HCEC 1CT (cell line): Measurements from ENCODE around the gene MRPS2.
"Not testable (repeated sequence)": the region's sequence is repeated elsewhere in the genome, so short reads cannot be mapped to it uniquely, and the experiment has no call there.

Source experiments
- DNase-seq: peaks from one replicate; pipeline ENCODE4 v3.0.0-alpha.2; 2017

The MRPS2 gene

DNA sequence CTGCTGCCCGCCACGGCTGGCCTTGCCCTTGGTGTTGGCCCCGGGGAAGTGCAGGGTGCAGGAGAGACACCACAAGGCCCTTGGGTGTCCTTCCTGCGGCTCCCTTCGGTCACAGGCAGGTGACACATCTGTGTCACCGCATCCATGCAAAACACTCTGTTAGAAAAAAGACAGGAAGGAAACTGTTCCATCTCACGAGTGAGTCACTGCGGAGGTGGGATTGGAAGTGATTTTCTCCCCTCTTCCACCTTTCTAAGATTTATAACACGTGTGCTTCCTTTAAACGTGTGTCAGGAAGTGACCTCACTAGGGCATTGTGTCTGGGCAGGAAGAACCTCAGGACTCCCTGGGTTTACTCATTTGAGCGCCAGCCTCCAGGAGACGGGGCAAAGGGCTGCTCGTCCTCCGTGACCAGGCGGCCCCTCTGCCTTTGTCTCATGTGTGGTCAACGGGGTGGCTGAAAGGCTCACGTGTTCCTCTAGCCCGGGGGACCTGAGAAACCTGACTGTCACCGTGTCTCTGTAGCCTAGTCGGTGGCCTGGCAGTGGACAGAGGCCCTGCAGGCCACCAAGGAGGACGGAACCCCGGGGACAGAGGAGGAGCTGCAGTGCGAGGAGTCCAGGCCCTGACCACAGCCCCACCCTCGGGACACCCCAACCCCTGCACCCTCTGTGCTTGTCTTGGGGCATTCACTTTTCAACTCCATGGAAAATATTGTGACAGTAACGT, 15.8 kb downstream of the MRPS2 start:
- no peak for DNase-seq

DNA sequence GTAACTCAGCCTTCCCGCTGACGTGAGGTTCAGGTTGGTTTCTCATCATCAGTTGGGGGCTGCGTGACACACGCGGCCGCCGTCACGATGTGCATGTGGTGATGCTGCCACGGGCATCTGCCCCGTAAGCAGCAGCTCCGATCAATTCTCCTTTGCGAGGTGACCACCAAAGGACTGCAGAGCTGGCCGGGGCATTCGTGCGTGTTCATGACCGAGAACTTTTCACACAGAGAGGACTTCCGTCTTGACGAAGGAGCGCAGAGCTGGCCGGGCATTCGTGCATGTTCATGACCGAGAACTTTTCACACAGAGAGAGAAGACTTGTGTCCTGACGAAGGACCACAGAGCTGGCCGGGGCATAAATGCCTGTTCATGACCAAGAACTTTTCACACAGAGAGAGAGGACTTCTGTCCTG, 16.9 kb downstream of the MRPS2 start:
- no peak for DNase-seq

DNA sequence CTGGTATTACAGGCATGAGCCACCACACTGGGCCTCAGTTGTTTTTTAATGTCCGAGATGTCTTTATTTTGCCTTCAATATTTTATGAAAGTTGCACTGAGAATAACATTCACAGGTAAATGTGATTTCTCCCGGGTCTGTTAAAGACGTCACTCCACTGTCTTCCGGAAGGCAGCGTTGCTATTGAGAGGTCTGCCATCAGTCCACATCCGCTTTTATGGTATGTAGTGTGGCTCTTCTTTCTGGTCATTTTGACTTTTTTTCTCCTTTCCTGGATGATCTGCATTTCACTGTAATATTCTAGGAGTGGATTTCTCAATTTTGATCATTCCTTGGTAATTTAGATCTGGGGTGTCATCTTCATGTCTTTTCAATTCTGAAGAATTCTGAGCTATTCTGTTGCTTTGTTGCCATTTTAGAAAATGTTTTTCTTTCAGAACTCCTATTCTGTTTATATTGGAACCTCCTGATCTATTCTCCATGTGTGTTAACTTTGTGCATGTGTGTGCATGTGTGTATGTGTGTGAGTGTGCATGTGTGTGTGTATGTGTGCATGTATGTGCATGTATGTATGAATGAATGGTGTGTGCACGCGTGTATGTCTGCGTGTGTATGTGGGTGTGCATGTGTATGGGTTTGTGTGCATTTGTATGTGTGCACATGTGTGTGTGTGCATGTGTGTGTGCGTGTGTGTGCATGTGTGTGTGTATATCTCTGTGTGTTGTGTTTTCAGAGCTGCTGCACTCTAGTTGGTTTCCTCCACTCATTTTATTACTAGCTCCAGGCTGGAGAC, 18.9 kb downstream of the MRPS2 start:
- DNase-seq: no peak

DNA sequence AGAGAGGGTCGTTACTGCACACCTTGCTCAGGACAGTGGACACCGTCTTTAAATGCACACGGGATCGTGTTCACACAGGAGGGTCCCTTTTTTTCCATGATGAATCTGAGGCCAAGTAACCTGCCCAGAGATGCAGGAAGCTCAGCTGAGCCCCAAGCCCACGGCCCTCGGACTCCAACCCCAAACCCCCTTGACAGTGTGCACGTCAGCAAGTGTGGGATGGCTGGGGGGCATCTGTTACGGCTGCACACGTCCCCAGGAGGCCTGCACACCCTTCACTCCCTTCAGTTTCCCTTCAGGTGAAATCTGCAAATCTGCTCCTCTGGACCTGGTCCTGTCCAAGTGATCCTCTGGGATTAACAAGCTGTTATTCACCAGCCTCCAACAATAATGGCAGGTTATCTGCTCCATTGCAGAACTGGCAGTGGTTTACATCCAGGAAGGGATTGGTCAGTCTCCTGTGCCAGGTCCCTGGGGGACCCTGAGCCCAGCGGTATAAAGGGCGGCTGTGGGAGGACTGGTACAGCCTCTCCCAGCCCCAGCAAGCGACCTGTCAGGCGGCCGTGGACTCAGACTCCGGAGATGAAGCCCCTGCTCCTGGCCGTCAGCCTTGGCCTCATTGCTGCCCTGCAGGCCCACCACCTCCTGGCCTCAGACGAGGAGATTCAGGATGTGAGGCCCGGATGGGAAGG, 20.6 kb downstream of the MRPS2 start, which contains the start of gene LCN1:
Gene LCN1 (plus strand): TSS at position 525 of the 692 bp plus-strand sequence. CDS start 58 bp downstream, at position 583.
- DNase-seq: no peak

DNA sequence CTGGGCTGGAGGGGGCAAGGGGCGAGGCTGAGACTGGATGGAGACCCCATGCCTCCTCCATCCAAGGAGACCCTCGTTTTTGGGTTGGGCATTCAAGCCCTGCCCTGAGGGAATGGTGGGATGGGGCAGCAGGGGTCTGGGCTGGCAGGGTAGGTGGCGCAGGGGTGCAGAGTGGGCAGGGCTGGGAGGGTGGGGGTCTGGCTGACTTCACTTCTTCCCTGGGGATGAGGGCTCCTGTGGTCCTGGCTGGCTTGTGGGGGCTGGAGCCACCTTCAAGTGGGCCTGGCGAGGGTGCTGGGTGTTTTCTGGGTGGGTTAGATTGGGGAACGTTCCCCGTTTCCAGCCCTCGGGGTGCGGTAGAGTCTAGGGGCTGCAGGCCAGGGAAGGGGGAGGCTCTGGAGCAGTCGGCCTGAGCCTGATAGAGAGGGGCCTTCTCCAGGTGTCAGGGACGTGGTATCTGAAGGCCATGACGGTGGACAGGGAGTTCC, 21.2 kb downstream of the MRPS2 start:
- DNase-seq: no peak

DNA sequence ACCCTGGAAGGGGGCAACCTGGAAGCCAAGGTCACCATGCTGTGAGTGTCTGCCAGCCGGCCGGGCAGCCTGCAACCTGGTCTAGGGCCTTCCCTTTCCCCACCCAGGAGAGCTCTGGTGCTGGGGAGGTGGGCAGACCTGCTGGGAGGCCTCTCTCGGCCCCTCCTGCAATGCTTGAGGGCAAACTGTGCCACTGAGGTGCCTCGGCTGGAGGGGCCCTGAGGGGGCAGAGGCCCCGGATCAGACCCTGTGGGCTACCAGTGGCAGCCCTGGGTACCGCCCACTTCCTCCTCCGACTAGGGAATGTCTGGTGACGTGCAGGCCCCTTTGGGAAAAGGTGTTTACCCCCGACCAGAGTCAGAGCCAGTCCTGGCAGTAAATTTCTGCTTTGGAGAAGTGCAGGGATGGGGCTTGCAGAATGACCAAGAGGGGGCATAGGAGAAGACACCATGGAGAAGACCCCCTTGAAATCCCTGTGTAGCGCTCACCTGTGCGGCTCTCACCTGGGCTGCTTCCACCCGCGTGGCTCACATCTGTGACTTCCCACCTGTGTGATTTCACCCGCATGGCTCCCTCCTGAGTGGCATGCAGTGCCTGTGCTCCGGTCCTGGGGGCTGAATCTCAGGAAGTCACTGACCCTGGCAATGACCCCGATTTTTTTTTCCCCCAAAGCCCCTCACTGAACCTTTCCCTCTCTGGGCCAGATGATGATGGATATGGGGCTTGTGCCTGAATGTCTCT, 21.8 kb downstream of the MRPS2 start:
- no peak for DNase-seq

DNA sequence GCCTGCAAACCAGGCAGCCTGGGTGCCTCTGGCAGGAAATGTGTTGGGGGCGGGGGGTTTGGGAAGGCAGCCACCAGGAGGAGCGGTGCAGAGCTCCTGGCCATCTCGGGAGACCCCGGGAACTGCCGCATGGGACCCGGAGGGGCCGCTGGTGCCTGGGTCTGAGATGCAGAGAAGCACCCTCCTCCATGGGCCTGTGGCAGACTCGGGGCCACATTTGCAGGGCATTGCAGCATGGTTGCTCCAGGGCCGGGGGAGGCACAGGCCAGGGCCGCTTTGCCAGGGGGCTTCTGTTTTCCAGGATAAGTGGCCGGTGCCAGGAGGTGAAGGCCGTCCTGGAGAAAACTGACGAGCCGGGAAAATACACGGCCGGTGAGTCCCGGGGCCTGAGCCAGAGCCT, 22.4 kb downstream of the MRPS2 start:
- DNase-seq: no peak

DNA sequence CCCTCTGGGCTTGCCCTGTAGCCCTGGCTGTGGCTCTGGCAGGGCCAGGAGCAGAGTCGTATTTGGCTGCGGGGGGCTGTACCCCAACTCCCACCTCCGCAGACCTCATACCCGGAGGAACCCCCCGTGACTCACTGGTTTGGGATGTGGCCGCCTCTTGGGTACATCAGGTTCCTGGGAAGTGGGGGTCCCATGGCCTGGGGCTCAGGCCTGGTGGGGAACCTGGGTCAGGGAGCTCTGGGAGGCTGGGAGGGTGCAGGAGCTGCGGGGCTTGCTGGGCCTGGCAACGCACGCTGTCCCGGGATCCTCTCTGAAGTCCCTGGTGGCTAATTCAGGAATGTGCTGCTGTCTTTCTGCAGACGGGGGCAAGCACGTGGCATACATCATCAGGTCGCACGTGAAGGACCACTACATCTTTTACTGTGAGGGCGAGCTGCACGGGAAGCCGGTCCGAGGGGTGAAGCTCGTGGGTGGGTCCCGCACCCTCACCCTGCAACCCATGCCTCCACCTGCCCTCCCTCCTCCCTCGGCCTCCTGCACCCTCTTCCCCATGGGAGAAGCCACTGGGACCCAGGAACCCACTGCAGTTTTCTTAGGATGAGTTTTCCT, 23.1 kb downstream of the MRPS2 start:
- DNase-seq: no peak

DNA sequence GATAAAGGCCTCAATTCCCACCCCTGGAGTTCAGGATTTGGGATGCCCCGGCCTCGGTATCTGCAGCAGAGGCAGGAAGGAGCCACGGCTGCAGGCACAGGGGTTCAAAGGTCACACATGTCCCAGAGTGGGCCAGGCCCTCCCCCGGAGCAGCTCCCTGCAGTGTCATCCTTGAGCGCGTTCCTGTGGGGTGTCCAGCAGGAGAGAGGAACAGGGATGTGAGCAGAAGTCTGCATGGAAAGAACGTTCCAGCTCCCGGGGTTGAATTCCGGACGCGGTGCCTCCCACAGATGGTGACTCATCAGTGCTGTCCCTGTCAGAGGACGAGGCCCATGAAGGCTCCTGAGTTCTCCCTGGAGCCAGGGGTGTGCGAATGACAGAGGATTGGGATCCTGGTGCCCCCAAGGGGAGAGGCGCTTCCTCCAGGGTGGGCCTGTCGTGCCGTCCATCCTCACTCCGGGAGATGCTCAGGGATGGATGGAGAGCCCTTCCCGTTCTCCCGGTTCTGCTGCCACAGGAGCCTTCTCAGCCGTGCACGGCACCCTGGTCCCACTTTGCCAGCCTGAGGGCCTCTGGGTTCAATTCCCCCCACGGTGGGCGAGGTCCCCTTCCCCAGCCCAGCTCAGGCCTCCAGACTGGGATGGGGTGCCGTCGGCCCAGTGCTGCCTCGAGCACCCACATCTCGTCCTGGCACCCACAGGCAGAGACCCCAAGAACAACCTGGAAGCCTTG, 23.8 kb downstream of the MRPS2 start:
- no peak for DNase-seq

DNA sequence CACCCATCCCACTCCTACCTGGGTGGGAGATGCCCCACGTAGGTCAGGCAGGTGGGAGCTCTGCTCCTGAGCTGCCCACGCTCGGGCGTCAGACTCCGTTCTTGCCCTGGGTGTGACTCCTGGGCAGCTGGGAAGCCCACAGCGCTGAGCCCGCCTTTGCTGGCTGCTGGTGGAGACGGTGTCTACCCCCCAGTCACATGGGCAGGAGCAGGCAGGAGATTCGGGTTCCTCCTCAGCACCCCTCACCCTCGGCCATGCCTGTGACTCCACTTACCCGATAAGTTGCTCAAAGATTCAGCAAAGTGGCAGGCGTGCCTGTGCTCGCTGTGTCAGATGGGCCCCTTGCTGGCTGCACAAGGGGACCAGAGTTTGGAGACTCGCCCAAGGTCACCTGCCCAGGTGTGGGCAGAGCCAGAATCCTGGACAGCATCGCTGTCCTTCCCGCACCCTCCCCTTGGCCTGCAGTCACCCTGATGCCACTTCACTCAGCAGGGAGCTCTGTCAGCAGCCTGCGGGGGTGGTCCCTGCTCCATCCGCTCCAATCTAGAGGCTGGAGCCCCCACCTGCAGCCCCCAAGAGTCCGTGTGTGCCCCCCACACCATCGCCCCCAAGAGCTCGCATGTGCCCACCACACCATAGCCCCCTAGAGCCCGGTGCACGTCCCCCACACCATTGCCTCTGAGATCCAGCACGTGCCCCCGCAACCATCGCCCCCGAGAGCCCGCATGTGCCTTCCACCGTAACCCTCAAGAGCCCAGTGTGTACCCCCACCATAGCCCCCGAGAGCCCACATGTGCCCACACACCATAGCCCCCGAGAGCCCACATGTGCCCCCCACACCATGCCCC, 25.0 kb downstream of the MRPS2 start:
- DNase-seq: no peak

DNA sequence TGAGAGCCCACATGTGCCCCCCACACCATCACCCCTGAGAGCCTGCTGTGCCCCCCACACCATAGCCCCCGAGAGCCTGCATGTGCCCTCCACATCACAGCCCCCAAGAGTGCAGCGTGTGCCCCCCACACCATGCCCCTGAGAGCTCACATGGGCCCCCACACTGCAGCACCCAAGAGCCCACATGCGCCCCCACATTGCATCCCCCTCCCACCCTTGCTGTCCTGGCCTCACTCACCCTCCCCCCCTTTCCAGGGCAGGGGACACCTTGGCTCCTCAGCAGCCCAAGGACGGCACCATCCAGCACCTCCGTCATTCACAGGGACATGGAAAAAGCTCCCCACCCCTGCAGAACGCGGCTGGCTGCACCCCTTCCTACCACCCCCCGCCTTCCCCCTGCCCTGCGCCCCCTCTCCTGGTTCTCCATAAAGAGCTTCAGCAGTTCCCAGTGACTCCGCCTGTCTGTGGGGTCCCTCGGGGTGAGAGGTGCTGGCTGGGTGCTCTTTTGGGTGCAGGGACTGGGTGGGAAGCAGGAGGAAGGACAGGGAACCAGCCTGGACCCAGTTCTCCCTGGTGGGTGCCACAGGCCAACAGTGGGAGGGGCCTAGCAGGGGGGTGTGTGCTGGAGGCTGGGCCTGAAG, 25.7 kb downstream of the MRPS2 start:
- no peak for DNase-seq

DNA sequence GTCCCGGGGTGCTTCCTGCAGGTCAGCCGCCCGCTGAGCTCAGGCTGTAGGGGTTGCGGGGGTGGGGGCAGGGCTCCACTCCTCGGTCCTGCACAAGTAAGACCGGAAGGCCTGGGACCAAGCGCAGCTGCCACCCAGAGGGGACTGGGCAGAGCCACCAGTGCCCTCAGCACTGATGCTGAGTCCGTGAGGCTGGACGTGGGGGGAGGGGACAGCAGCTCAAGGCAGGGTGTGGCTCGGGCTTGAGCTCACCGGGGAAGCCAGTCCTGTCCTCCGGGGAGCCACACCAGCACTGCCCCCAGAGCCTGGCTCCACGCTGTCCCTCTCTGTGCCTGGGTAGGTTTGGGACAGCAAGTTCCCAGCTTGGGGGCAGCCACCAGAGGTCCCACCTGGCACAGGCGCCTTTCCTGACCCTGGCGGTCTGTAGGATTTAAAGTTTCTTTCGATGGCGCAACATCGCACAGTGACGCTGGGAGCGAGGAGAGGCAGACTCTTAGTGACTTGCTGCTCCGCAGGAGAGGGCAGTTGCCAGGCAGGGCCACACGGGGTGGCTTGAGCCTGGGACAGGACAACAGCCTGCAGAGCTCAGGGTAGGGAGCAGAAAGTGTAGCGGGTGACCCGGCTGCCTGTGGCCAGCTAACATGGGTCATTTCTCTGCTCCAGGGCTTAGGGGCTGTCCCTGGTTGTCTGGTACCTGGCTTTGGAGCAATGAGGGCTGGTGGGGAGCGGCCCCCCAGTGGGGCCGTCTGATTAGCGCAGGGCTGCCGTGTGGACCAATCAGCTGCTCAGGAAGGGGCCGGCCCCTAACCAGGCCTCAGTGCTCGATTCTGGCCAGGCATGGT, 26.5 kb downstream of the MRPS2 start:
- no peak for DNase-seq

DNA sequence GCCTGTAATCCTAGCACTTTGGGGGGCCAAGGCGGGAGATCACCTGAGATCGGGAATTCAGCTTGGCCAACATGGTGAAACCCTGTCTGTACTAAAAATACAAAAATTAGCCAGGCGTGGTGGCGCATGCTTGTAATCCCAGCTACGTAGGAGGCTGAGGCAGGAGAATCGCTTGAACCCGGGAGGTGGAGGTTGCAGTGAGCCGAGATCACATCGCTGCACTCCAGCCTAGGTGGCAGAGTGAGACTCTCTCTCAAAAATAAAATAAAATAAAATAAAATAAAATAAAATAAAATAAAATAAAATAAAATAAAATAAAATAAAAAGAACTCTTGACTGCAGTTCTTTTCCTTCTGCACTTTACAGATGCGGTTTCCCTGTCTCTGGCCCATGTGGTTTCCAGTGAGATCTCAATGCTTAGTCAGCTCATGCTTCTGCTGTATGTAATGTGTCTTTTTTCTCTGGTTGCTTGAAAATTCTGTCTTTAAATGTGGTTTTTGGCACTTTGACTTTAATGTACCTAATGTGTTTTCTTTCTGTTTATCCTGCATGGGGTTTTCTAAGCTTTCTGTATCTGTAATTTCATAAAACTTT, 28.5 kb downstream of the MRPS2 start:
- DNase-seq: not testable (repeated sequence)

DNA sequence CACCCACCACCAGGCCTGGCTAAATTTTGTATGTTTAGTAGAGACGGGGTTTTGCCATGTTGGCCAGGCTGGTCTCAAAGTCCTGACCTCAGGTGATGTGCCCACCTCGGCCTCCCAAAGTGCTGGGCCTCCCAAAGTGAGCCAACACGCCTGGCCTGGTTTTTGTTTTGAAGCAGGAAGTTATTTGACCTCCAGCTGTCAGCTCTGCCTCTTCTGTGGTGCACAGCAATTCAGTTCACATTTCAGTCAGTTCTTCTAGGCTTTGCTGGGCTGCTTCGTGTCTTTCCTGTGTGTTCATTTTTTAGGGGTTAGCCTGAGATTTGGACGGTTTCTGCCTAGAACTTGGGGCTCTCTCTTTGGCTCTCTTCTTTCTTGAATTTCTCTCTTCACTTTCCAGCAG, 29.7 kb downstream of the MRPS2 start:
- no peak for DNase-seq

DNA sequence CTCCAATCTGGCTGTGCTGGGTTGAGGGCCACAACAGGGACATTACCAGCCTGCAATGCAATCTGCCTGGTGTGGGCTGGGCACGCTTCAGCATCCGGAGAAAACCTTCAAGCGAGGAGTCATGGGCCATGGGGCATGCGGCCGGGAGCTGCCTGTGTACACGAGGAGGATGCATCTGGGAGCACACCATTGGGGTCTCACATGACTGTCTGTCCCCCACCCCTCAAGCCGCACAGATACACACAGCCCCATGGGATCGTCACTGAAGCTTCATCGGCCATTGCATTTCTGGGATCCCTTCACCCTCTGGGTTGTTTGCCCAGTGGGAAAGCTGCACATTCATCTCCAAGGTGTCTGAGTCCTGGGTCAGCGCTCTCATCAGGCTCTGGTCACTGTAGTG, 30.6 kb downstream of the MRPS2 start:
- no peak for DNase-seq

DNA sequence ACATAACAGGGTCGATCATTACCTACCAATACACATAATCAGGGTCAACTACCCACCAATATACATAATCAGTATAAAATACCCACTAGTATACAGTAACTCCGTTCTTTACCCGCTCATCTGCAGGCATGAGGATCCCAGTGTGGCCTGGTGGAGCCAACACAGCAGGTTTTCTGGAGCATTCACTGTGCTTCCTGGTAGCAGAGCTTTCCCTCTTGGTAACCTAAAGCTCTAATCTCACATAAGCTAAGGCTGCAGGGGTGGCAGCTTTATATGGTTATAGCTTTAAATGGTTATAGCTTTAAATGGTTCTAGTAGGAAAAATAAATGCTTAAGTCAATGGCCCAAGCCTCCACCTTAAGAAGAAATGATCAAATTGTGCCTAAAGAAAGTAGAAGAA, 32.6 kb downstream of the MRPS2 start:
- DNase-seq: no peak

DNA sequence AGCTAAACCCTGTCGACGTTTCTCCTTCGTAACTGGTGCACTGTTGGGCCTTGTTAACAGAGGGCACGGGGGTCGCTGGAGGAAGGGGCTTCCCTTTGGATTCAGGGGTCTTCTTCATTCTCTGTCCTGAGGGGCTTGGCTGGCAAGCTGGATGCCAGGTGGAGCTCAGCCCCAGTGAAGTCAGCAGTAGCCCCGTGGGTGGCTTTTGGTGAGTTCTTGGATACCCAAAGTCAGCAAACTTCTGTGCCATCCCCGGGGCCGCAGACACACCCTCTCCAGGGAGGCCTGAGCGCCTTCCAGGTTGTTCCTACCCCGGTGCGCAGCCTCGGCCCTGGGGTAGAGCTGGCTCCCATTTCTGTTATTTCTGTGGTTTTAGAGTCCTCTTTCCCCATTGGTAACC, 33.2 kb downstream of the MRPS2 start:
- DNase-seq: no peak

DNA sequence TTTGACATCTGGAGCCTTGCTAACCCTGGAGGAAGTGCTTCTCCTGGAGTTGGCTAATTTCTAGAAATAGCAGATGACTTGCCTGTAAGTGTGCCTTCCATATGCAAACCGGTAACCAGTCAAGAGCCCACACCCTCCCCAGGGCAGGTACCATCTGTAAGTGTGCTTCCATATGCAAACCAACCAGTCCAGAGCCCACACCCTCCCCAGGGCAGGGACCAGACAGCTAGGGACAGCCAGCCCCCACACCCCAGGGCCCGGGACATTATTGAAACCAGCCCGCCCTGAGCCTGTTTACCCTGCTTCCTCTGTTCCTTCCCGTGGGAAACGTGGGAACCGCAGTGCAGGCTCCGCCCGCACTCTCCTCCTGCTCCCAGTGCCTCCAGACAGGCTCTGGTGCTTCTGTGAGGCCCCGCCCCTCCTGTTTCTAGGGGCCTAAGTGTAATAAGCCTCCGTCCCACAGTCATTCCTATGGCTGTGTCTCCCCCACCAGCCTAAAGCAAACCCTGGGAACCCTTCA, 33.8 kb downstream of the MRPS2 start:
- not testable (repeated sequence) for DNase-seq

DNA sequence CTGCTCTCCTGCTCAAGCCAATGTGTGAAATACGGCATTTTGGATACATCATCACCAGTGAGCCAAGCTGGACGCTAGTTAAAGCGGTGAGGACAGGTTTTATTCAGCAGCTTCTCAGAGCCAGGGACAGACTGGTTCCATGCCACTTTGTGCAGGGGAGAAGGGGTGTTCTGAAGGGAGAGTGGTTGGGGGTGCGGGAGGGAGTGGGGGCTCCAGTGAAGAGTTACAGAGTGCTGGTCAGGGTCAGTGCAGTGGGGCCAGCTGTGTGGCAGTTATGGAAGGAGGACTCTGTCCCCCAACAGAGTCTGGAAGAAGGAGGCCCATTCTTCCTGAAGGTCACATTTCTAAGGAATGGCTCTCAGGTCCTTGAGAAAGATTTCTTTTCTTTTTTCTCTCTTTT, 34.3 kb downstream of the MRPS2 start:
- DNase-seq: not testable (repeated sequence)
